ENCODE data around the gene GALC.

Gene GALC

DNA sequence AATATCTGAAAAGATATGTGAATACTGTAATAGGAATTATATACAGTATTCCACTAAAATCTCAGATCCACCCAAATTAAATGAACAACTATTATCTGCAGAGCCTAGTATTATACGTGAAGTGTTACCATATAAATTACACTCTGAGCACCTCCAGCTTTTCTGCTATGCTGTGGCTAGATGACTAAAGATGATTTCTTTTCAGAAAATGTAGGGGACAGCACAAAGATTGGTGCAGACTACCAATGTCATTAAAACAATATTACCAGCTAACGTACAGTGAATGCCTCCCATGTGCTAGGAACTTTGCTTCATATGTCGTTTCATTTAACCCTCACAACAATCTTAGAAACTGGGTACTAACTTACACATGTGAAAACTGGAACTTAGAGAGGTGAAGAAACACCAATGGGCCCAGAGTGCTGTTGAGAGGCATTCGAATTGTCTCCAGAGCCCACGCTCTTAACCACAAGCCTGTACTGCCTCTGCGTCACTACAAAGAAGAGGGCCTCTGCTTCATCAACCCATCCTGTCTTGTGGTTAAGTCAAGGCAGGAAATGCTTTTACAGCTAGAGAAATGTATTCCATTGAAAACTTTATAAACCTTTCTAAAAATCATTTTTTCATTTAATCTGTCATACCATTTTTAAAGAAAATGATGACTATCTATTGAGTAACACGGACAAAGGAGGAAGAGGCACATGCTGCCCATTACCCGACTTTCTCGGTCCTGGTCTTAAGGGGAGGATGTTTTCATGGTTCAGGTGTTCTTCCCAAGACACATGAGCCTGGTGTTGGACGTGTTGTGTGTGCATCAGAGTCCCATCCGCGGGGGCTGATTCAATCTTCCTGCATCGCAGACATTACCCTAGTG lies 13.2 kb upstream of the GALC start:
- DNase-seq, result no peak

DNA sequence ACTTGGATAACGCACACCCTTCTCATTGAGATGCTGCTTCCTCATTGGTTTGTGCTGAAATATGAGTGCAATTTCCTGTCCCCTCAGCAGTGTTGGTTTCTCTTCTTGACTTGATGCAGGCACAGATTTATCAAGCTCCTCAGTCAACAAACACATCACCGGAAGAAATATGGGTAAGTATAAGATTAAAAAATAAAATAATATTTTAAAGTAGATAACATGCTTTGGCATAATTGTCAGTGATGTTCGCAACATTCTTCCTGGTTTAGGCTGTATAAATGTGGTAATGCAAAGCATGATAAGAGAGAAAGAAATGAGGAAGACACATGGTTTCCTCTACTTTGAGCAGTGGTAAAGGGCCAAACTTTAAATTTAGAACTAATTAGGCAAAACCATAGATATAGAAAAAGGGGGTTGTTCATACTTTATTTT lies 12.1 kb upstream of the GALC start, which contains the start of gene GPR65:
TSS of gene GPR65 (plus strand) at position 86 of the 432 bp plus-strand sequence. CDS start 5,713 bp downstream, outside the sequence.
- no peak for DNase-seq

DNA sequence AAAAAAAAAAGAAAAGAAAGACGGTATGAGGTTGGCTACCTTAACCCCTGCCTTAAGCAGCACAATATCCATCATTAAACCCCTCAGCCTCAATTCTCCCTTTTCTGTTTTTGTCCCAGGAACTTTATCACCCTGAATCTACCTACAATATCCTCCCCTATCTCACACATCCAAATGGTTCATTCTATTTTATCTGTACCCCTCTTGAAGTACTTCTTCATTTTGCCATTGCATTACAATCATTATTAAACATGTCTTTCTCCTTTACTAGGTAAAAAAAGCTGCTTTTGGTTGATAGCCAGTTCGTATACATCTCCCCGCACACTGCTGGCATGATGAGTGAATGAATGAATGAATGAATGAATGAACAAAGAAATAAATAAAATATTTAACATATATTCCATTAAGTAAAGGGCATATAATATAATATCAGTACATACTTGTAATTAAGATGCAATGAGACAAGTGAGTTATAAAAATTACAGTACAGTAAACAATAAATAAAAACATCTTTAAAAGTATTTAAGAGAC lies 11.6 kb upstream of the GALC start:
- no peak for DNase-seq

DNA sequence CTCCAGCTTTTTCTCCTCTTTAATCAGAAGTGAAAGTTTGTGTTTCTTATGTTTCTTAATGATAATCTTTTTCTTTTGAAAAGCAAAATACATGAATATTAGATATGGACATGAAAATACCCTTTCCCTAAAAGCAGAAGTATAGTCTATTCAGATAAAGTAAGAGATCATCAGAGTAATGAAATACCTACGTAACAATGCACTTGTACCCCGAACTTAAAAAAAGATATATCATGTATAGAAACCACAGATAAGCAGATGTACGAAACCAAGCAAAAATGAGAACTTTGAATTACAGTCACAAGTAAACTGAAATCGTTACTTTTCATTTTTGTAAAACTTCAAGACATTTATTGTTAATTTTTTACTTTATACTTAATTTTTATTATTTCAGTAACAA lies 10.4 kb upstream of the GALC start:
- DNase-seq, result no peak

DNA sequence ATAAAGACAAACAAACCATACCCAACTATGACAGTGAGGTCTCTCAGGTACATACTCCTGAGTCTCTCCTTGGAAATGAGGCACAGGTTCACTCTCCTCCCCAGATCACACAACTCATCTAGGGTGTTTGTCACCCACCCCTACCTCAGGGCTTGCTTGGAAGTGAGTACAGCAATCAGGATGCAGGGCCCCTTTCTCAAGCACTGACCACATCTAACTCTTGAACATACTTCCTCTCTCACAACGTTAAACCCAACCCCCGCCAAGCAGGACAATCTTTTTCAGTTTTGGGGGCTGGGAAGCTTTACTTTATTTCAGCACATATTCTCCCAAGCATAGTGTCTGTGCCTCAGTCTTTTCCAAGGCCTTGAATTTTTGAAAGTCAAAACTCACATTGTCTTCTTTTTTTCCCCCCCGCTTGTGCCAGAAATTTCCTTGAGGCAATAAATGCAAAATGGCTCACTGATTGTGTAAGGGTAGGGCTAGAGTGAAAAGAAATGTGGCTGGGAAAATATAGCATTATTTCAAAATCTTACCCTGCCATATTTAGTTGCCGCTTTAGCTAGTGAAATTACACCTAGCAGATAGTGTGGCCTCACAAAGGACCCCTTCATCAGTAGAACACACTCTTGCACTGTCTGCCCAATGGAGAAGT lies 9.6 kb upstream of the GALC start:
- DNase-seq, result no peak

DNA sequence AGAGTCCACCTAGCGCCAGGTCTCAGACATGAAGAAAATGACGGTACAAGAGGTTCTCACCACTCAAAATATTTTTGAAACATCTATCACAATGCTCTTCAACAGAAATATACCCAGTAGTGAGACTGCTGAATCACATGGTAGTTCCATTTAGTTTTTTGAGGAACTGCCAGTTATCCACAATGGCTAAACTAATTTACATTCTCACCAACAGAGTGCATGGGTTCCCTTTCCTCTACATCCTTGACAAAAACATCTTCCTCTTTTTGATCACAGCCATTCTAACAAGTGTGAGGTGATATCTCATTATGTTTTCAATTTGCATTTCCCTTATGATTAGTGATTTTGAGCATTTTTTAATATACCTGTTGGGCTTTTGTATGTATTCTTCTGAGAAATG lies 6.3 kb upstream of the GALC start:
- no peak for DNase-seq

DNA sequence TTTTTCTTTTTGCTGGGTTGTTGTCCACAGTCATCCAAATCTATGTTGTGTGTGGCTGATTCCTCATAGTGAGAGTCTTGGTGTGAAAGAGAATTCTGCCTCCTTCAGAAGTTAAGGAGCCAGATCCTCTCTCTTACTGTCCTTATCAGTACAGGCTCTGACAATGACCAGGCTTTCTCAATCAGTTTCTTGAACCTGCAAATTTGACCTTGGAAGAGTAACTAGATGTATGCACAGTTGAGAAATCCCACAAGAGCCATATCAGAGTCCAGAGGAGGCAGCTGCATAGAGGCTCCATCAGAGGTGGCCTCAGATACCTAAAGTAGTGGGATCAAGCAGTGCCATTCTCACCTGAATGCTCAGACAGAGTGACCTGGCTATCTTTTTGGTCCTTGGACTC lies 5.5 kb upstream of the GALC start:
- no peak for DNase-seq

DNA sequence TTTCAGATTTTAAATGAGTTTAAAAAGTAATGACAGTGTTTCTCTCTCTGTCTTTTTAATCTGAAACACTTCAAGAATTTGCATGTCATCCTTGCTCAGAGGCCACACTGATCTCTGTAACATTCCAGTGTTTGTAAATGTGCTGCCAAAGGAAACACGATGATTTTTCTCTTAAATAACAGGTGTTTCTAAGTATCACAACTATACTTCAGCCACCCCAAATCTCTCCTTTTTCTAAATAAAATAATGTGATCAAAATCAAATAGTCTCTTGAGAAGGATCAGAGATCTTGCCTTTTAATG lies 3.3 kb upstream of the GALC start:
- no peak for DNase-seq

DNA sequence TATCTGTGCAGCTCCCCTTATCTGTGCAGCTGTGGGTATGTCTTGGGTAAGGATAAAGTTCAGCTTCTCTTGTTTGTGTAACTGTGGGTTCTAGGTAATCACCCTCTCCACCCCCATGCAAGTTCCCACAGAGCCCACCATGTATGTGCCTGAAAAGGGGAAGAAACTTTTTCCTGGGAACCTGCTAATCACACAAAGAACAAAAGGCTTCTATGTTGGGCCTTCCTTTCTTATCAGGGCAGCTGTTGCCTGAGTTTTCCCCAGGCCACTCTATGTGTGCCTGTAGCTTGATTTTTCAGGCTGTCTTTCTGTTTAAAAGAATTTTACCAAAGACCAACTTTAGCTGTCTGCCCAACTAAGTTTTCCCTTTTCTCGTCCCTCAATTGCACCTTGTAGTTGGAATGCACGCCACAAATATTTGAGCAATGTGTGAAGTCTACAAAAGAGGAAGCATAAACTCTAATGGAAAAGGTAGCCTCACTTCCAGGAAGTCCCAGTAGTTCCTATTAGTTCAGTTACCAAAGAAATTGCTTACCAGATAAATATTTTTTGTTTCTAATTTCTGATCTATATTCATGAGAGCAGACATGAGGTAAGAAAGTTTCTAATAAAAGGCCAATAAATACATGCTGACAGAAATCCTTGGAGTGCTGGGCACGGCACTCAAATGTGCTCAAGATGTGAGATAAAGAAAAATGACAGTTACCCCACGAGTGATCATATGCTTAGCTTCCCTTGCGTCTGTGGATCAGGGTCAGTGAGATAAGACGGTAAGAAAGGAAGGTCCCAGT lies 2.7 kb upstream of the GALC start:
- DNase-seq, result no peak

DNA sequence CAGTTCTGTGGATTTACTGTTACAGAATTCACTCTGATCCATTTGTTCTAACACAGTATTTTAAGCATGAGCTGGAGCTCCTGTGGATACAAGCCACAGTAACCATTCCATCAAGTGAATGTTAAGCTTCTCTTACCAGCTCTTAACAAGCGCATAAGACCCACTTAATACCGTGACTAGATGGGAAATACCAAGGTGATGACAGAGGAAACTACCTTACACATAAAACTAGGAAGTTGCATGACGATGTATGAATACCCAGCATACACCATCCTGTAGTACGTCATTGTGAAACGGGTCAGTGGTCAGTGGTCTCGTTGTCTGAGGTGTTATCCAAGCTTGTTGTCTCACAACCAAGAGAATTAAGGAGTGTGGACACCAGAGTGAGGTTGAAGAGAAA lies 2.0 kb upstream of the GALC start:
- no peak for DNase-seq

DNA sequence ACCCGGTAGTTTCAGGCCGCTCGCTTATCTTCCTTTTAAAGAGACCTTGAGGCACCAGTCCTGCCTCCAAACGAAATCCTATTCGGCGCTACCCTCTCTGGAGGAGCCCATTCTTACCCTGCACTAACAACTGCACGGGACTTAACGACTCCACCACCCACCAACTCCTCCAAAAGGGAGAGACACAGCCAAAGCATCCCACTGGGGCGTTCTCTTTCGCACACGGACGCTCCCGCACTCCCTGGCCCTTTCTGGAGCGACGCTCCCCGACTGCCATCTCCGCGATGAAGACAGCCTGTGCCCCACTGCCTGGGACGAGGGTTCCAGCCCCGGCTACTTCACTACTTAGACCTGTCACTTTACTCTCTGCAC lies 650 bp downstream of the GALC start:
- no peak for DNase-seq

DNA sequence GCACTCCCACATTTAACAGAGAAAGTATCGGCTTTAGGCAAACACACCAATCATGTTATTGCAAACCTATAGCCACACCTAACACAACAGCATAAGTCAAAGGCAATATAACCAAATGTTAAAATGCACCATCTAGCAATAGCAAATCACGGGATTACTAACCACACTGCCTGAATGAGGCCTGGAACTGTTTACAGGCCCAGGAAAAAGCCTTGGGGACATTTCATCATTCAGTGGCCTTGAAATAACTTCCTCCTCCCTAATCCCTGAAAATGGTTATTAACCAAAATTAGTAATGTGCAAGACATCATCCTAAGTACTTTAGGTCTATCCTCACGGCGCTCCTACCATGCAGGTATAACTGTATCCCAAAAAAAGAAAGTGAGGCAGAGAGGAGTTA lies 2.3 kb downstream of the GALC start:
- DNase-seq, result no peak

DNA sequence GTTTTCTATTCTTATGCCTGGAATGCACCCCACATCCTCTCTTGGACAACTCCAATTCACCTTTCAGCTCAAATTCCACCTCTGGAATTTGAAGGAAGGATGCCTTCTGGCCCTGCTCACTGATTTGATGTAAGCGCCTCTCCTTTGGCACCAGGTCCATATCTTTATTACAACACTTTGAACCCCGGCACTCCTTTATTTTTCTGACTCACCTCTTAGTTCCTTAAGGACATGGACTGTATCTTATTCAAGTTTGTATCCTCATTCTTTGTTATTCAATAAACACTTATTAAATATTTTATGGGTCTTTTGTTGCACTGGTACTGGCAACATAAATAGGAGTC lies 3.1 kb downstream of the GALC start:
- no peak for DNase-seq

DNA sequence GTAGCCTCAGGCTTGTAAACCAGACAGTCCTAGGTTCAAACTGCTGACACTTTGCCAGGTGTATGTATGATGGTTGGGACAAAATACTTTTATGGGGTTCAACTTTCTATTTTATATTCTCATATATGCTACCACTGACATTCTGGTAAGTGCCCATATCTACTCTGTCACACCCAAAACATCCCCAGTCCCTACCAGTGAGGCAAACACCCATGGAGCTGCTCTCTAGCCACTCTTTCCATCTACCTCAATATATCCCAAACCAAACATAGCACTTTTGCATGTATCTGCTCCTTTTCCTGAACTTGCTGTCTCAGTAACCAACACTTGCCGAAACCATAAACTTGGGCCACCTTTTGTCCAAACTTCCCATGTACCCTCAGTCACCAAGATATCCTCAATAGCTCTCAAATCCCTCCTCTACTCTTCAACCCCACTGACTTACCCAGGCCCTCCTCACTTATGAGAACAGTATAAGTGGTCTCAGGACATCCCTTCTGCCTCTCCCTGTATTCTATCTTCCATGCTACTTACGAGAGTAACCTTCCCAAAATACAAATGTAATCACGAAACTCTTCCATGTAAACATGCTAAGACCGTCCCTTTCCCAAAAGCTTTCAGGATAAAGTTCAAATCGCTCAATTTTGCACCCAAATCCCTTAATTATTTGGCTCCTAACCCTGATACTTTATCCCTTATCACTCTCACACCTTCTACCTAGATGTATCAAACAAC lies 3.6 kb downstream of the GALC start:
- no peak for DNase-seq

DNA sequence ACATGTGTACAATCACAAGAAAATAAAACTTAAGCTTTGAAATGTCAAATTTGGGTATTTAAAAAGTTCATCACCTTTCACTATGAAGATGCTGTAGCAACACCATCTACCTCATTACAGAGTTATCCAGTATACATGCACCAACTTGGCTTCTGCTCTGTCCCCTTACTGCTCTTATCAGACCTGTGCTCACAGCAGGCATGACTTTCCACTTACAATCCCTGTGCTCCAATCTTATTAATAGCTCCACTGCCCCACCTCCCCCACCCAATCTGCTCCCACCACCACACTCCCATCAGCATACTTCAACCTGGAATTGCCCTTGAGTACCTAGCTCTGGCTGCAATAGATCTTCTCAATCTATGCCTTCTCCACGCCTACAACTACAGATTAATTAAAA lies 13.3 kb downstream of the GALC start:
- no peak for DNase-seq

DNA sequence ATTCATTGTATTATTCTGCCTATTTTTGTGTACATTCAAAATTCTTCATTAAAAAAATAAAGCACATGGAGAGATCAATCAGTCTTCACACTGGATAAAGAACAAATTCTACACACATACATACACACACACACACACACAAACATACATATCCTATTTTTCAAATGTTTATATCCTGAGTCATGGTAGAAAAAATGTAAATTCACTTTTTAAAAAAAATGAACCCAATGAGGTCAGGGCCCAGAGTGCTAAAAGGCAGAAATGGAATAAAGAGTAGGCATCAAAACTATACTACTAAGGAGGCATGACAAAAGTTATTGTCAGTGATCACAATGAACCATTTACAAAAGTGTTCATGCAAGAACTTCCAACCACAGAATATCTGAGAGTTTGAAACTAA lies 17.3 kb downstream of the GALC start:
- DNase-seq, result no peak

DNA sequence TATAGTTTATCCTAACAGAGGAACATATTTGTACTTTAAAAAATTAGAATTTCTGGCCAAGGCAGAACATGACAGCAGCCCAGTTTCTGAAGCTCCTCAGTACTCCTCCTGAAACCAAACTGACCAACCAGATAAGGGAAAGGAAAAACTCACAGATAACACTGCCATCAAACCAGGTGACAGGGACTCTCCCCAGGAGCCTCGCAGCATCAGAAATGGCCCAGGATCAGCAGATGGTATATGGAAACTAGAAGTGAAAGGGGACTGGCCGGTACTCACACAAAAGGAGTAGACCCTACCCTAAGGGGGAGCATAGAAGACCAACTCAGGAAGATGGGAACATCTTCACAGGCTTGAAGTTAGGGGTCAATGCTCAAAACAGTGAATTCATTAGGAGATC lies 22.0 kb downstream of the GALC start:
- no peak for DNase-seq

DNA sequence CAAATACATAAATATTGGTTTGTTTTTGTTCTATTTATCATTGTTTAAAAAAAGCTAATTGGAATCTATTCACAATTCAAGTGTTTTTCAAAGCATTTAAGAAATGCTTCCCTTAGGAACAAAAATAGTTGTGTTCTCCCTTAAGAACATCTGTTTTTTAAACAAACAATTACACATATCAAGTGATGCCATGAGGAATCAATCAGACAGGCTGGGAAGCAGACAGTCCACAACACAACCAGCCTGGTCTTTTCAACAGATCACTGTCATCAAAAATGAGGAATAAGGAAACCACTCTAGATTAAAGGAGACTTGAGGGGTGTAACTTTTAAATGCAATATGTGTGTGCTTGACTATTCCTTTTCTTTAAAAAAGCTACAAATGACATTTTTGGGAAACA lies 25.5 kb downstream of the GALC start:
- DNase-seq, result no peak

DNA sequence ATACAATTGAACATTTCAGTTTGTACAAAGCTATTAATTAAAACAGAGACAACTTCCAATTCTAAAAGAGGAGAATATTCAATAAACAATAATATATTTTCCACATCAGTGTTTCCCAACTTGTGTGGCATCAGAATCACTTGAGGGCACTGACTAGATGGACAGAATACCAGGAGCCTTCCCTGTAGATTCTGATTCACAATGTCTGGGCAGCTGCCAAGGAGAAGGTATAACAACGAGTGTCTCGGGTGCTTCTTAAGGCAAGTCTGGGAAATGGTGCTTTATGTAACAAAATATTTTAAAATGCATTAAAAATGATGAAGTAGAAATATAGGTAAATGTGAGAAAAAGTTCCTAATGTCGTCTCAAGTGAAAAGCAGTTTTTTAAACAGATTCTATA lies 26.2 kb downstream of the GALC start:
- no peak for DNase-seq

DNA sequence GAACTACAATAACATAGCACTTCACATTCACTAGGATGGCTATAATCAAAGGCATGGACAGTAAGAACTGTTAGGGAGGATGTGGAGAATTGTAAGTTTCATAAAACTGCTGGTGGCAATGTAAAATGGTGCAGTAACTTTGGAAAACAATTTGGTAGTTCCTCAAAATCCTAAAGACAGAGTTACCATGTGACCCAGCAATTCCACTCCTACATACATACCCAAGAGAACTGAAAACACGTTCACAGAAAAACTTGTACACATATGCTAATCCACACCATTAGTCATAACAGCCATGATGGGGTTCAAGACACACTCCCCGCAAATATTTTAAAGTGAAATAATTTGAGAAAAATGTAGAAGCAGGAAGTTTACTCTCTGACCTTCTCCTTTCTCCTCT lies 31.7 kb downstream of the GALC start:
- no peak for DNase-seq

DNA sequence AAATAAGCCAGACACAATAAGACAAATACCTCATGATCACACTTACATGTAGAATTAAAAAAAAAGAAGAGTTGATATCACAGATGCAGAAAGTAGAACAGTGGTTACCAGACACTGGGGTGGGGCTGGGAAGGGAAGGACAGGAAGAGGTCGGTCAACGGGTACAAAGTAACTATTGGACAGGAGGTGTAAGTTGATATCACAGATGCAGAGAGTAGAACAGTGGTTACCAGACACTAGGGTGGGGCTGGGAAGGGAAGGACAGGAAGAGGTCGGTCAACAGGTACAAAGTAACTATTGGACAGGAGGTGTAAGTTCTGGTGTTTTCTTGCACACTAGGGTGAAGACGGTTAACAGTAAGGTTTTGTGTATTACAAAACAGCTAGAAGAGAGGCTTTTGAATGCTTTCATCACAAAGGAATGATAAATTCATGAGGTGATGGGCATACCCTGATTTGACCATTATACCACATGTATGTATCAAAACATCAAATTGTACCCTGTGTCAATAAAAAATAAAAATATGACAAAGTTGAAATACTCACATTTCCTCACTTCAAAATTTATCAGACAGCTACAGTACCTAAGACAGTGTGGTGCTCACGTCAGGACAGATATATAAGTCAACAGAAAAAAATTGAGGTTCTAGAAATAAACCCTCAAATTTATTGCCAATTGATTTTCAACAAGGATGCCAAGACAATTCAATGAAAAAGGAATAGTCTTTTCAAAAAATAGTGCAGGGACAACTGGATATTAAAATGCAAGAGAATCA lies 32.8 kb downstream of the GALC start:
- DNase-seq, result no peak

DNA sequence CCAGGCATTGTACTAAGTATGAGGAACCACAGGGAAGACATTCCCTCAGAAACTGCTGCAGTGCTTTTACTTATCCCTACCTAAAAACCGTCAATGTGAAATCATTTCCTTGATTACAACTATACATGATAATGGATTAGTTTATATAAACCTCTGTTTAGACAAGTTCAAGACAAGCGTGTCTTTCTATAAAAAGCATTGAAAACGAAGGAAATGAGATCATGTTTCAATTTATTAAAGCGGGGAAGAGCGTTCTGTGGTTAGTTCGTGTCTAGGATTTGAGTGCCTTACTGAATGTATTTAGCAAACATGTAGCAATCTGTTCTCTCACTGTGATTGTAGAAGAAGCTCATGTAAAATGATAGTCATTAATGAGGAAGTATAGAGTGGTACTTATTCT lies 37.5 kb downstream of the GALC start:
- DNase-seq, result no peak

Measured in NCI-H774 (cell line).